GM18909 (cell line): ENCODE data around the gene GMDS.

Experiments used
- ATAC-seq: cut with Tn5 transposase; IDR thresholded peaks from one replicate; pipeline ENCODE4 v1.9.1; 2021; ENCODE audit warnings: mild to moderate bottlenecking; ENCODE audit not compliant: unreplicated experiment, poor library complexity

GMDS gene

GRCh38 chr6:2245103-2245876, at the start of gene GMDS:
GMDS (minus strand) TSS chr6:2245605.
- ATAC-seq = peak; percentile 93

GRCh38 chr6:2285510-2285909, 40.1 kb upstream of the GMDS start:
- no peak for ATAC-seq

GRCh38 chr6:2275892-2276242, 30.5 kb upstream of the GMDS start:
- ATAC-seq = no peak

GRCh38 chr6:2274981-2275891, 29.8 kb upstream of the GMDS start:
- no peak for ATAC-seq

GRCh38 chr6:2272696-2273095, 27.3 kb upstream of the GMDS start:
- no peak for ATAC-seq

GRCh38 chr6:2270054-2270453, 24.6 kb upstream of the GMDS start:
- ATAC-seq = no peak

GRCh38 chr6:2266841-2267240, 21.4 kb upstream of the GMDS start:
- no peak for ATAC-seq

- no peak for ATAC-seq
Measured at GRCh38 chr6:2266031-2266795, 20.8 kb upstream of the GMDS start.

- no peak for ATAC-seq
Measured at GRCh38 chr6:2264932-2265331, 19.5 kb upstream of the GMDS start.

- no peak for ATAC-seq
Measured at GRCh38 chr6:2263896-2264295, 18.5 kb upstream of the GMDS start.

- ATAC-seq = no peak
Measured at GRCh38 chr6:2259574-2259973, 14.2 kb upstream of the GMDS start.

GRCh38 chr6:2259002-2259494, 13.6 kb upstream of the GMDS start:
- ATAC-seq = no peak

- ATAC-seq = no peak
Measured at GRCh38 chr6:2258112-2258511, 12.7 kb upstream of the GMDS start.

GRCh38 chr6:2257363-2257762, 12.0 kb upstream of the GMDS start:
- no peak for ATAC-seq

GRCh38 chr6:2254747-2255146, 9.3 kb upstream of the GMDS start:
- ATAC-seq = no peak

GRCh38 chr6:2249126-2249525, 3.7 kb upstream of the GMDS start:
- no peak for ATAC-seq

GRCh38 chr6:2247664-2248063, 2.3 kb upstream of the GMDS start:
- no peak for ATAC-seq

- ATAC-seq = peak; percentile 20
Measured at GRCh38 chr6:2245877-2246863, 765 bp upstream of the GMDS start.

GRCh38 chr6:2244261-2245102, 923 bp downstream of the GMDS start:
- no peak for ATAC-seq
